LNCaP clone FGC (cell line): Measurements from ENCODE around the gene ANXA6.

ENCODE experiments used
- DNase-seq: peaks from one replicate; pipeline ENCODE4 v3.0.0-alpha.2; 2011; ENCODE audit warnings: low read depth
- H3K4me3 ChIP-seq: 2 replicates; pipeline ENCODE4 v1.5.1; 2011; ENCODE audit warnings: mild to moderate bottlenecking, low read depth, low read length, control low read depth
- TF ChIP-seq, protein P1 (sequence below): IDR thresholded peaks from 2 replicates; pipeline ENCODE4 v1.5.1; 2012; ENCODE audit warnings: mild to moderate bottlenecking; ENCODE audit not compliant: control insufficient read depth, insufficient read depth; ENCODE audit errors: extremely low read depth

ANXA6 gene

DNA sequence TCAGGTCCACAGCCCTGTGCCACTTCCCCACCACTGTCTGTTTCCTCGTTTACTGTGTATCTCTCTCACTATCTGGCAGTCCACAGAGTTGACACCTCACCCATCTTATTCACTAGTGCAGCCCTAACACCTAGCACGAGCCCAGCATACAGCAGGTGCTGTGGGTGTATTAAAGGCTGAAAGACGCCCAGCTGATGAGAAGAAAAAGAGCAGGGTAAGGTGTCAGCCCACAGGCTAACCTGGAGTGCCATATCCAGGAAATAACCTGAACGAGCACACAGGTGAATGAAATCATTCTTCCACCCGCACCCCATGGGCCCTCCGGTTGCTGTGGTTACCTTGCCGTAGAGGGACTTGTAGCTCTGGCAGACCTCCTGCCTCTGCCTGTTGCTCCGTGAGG, 18.6 kb downstream of the ANXA6 start:
- DNase-seq, result no peak
- TF ChIP-seq, protein P1, sequence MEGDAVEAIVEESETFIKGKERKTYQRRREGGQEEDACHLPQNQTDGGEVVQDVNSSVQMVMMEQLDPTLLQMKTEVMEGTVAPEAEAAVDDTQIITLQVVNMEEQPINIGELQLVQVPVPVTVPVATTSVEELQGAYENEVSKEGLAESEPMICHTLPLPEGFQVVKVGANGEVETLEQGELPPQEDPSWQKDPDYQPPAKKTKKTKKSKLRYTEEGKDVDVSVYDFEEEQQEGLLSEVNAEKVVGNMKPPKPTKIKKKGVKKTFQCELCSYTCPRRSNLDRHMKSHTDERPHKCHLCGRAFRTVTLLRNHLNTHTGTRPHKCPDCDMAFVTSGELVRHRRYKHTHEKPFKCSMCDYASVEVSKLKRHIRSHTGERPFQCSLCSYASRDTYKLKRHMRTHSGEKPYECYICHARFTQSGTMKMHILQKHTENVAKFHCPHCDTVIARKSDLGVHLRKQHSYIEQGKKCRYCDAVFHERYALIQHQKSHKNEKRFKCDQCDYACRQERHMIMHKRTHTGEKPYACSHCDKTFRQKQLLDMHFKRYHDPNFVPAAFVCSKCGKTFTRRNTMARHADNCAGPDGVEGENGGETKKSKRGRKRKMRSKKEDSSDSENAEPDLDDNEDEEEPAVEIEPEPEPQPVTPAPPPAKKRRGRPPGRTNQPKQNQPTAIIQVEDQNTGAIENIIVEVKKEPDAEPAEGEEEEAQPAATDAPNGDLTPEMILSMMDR, result no peak
- H3K4me3 ChIP-seq, result no peak overlapping the region

DNA sequence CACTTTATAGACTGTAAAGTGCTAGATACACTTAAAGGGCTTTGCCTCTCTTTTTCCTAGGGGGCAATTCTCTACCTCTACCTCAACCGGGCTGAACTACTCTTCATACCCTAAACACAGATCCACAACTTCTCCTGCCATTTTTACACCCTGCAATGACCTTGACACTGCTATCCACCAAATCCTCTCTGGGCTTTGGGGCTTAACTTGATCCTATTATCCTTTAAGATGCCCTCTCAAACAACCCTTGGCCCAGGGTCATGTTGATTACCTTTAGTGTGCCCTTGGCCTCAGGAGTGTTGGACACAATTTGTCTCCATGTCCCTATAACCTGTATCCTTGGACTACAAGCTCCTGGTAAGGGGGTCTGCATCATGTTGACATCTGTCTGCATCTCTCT, 19.5 kb downstream of the ANXA6 start:
- DNase-seq, result no peak
- no peak overlapping the region for H3K4me3 ChIP-seq
- TF ChIP-seq, protein P1, result no peak

DNA sequence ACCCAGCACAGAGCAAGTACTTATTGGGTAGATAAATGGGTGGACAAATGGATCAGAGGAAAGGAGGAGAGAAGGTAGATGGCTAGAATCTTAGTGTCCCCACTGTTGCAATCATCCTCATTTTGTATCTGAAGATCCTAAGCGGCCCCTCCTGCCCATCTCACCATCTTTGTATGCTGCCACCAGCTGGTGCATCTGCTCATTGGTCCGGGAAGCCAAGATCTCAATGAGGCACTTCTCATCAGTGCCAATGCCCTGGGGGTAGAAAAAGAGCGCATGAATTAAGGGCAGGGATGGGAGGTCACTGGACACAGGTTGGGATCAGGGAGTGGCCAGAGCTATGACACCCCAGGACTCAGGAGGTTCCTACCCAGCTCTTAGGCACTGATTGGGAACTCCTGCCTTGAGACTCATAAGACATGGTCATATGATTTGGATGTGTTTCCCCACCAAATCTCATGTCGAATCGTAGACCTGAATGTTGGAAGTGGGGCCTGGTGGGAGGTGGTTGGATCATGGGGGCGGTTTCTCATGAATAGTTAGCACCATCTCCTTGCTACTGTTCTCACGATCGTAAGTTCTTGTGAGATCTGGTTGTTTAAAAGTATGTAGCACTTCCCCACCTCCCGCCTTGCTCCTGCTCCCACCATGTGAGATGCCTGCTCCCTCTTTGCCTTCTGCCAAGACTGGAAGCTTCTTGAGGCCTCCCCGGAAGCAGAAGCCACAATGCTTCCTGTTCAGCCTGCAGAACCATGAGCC, 20.3 kb downstream of the ANXA6 start:
- DNase-seq, result no peak
- H3K4me3 ChIP-seq, result no peak overlapping the region
- TF ChIP-seq, protein P1, result no peak

DNA sequence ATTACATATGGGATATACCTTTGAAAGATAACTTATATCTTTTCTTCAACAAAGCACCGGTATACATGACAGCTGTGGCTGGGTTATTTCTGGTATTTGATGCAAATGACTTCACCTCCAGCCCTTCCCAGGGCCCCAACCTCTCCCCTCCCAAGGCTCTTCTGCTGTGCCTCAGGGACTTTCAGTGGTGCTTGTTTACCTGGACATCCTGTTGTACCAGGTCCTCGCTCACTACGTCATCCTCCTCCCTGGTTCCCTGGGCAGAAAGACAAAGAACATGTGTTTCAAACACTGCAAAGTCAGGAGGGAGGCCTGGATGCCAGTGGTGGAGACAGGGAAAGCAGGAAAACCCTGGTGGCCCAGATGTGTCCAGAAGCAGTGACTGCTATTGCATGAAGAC, 23.4 kb downstream of the ANXA6 start:
- no peak for DNase-seq
- TF ChIP-seq, protein P1, result no peak
- no peak overlapping the region for H3K4me3 ChIP-seq

DNA sequence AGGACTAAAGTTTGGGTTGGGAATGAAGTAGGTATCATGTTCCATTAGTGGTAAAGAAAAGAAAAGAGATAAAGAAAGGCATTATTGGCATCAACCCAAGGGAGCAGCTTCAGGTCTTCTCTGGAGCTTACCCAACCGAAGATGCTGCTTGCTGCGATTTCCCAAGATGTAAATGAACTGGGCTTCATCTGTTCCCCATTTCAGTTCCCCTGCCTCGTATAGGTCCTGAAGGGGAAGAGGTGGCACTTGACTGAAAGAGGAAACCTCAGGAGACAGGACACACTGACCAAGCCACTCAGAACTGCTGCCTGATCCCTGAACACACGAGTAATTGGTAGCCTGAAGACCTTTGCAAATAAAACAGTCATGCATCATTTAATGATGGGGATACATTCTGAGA, 24.6 kb downstream of the ANXA6 start:
- no peak overlapping the region for H3K4me3 ChIP-seq
- no peak for DNase-seq
- TF ChIP-seq, protein P1, result no peak

DNA sequence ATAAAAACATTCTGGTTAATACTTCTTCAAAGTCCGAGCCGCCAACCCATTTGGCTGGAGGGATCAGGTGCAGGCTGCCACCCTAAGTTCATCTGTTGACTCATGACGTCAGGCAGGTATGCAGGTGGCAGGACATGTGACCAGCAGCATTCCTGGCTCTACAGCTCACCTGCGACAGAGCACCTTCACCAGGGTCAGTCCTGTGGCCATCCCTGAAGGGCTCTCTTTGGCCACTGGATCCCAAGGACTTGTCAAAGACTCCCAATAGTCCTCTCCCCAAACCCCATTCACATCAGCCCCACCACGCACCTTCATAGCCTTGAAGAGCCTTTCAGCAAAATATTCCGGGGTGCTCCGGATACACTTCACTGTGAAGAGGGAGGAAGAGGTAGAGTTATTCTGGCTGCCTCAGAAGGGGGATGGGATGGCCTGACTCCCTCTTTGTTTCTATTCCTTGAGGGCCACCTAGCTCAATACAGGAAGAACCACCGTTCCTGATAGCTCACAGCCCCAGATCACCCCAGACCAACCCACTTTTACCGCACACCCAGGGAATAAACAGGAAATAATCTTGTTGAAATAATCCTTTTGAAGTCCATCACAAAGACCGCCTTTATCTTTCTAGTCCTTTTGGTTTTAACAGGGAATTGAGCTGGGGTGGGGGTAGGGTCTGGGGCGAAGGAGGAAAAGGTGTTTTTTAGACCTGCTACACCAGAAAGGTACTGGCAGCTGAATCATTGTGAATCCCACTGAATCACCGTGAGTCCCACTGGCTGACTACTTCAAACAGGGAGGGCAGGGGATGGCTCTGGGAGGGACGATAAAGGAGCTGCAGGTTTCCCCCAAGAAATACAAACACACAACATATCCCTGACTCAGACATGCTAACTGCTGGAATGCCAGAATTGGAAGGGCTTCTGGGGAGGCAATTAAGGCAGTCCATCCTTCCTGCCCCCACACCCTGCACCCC, 26.4 kb downstream of the ANXA6 start:
- TF ChIP-seq, protein P1, result no peak
- no peak for DNase-seq
- H3K4me3 ChIP-seq, result no peak overlapping the region
